CD4-positive, alpha-beta T cell treated with Interleukin-15 for 4 hours (primary cell): ENCODE data around the gene EPN3.
A peak's percentile ranks its signal among the peaks of the same experiment; 100 is the strongest.

ENCODE experiments used
- DNase-seq: peaks from one replicate; pipeline ENCODE4 v3.0.0-alpha.2; 2020; ENCODE audit warnings: low spot score

EPN3 gene

DNA sequence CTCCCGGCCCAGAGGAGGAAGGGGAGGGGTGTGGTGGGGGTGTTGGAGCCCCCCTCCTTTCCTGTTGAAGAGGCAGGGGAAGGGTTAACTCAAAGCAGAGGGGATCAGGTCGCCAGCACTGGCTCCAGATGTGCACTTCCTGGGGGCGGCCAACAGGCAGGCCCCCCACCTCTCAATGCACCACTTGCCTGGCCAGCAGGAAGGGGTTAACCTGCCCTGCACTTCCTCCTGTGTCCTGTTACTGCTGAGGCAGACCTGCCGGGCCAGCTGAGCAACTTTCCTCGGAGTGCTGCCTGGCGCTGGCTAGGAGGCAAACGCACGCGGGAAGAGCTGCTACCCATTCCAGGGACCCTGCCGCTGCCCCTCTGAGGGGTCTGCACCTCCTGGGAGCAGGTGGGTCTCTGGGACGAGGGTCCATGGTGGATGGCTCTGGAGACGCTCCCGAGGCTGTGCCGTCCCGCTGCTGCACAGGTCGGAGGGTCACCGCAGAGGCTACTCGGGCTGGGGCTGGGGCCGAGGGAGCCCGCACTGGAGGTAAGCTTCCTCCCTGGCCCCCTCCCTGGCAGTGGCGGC, at the start of gene EPN3:
Gene EPN3, plus strand, starts transcription at position 284 of the 573 bp plus-strand sequence. CDS start 3,822 bp downstream, outside the sequence.
- no peak for DNase-seq

DNA sequence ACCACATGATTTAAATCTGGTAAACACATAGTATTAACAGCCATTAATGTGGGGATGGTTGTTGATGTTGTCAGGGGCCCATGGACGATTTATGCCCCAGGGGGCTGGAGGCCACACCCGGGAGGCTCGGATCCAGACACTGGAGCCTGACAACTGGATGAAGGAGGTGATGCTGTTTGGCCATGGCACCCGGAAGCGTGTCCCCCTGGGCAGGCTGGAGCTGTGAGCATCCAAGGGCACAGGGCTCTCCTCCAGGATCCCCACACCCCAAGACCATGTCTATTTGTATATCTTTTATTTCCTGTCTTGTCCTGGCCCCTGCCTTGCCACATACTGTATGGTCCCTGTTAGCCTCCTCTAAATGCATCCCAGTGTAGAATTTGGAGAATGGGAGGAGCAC, 49.3 kb upstream of the EPN3 start:
- DNase-seq = no peak

DNA sequence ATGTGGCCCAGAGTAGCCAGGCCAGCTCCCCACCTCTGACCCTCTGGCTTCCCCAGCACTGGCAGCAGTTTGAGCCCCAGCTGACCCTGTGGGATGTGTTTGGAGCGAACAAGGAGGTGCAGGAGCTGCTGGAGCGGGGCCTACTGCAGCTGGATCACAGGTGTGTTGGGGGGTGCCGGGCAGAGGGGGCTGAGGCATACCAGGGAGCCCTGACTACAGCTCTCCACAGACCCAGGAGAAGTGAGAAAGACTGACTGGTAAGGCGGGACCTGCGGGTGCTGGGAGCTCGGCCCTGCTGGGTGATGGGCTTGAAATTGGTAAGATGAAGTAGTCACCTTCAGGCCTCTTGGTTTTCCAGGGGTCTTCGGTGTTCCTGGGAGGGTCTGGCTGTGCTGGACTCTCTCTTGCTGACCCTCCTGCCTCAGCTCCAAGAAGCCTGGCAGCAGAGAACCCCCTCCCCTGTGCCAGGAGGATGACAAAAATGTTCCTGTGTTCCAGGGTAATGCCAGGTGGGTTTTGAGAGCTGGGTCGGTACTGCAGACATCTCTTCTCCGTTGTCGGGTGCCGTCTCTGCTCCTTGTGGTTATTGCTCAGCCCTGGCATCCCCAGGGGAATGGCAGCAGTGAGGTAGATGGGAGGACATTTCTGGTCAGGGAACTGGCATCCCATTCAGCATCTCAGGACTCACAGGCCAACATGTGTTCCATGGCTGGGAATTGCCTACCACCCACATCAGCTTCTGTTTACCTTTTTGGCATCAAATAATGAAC, 48.0 kb upstream of the EPN3 start:
- no peak for DNase-seq

DNA sequence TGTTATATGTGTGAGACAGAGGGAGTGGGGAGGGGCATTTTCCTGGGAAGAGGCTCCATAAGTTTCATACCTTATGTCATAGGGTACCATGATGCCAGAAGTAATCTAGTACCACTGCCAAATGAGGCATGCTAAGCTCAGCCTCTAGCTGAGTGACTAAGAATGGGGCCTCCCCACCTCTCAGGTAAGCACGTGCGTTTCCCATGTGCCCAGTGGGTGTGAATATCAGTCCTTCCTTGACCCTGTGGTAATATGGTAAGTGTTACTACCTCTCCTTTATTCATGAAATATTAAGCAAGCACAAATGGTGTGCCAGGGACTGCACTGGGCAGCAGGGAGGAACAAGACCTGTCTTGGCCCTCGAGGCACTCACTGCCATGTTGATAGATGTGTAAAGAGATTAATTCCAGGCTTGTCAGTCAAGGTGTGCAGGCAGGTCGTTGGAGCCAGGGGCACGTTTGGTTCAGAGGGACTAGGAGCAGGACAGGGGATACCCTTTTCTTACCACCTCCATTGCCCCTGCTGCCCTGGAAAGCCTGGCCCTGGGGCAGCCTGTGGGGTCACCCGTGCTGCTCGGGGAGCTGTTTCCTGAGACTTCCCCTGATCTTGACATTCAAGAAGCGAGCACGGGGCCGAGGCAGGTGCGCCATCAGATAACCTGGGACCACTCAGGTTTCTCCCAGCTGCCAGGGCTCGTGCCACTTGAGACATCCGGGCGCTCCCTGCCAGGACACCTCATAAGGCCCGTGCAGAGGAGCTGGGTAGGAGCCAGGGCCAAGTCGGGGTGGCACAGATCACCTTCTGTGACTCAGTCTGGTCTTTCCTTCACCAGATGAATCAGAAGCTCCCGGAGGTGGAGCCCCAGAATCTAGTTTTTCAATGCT, 45.1 kb upstream of the EPN3 start:
- no peak for DNase-seq

DNA sequence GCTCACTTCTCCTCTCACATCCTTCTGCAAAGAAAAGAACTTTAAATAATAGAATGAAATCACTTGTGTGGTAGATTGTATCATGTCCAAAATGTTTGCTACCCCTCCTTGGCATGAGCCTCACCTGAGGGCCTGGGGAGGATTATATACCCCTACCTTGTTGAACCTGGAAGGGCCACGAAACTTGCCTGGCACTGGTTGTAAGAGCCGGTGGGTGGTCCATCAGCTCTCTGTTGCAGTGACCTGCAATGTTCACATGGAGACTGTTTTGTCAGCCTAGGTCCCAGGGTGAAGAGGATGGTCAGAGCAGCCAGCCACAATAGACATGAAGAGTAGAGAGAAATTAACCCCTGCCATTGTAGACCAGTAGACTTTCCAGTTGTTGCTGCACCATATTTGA, 43.7 kb upstream of the EPN3 start:
- no peak for DNase-seq

DNA sequence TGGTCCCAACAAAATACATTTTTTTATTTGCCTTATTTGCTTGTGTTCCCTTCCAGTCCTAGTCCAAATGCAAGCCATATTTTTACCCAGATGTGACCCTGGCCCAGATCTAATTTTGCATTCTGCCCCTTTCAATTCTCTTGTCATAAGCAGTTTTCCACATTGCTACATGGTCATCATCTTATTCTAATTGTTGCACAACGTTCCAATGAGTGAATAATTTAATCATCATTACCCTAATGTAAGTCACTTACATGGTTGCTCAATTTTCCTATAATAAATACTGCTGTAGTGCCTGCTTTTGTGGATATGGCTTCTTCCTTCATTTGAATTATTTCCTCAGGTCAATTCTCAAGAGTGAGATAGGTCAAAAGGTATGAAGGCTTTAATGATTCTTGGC, 41.0 kb upstream of the EPN3 start:
- no peak for DNase-seq

DNA sequence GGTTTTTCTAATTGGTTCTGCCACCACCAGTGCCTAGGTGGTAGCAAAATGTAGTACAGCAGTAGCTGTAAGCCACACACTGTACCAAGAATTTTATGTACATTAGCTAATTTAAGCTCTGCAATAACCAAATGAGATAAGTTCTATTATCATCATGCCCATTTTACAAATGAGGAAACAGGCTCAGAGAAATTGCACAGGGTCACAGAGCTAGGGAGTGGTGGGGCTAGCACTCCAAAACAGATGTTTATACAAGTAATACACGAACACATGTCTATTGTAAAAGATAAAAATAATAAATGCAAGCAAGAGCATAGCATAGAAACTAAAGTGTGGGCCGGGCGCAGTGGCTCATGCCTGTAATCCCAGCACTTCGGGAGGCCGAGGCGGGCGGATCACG, 40.3 kb upstream of the EPN3 start:
- no peak for DNase-seq

DNA sequence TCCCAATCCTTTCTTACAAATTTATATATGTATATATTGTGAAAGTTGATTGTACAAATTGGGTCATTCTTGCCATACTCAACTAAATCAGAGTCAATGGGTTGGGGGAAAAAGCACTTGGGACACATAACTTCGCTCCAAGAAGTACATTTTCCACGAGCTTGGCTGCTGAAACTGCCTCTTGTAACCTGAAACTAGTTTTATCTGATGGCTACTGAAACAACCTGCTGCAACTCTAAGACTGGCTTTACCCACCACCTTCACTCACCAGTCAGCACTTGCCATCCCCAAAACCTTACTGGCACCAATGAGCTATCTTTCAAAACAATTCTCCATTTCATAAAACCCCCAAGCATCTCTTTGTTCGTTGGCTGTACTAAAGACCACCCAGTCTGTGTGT, 38.8 kb upstream of the EPN3 start:
- DNase-seq = no peak

DNA sequence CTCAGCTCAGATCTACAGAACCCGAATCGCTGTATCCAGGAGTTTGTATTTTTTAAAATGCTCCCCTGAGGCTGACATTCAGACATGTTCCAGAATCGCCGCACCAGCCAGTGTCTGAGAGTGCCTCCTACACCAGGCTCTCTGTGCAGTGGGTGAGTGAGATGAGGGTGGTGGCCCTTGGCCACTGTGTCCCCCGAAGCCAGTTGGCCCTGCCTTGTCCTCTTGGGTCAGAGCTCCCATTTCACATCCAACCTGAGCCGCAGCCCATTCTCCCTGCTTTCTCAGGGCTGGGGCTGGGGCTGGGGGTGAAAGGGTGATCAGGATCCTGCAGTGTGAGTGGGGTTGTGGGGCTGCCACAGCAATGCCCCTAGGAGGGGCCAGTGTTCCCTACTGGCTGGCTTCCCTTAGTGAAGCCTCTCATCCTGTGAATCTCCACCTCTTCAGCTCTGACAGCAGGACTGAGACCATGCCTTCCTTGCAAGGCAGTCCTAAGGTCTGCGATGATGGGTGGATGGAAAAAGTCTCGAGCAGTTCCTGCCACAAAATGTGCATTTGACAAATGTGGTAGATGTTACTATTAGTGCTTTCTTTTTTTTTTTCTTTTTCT, 37.2 kb upstream of the EPN3 start:
- no peak for DNase-seq

DNA sequence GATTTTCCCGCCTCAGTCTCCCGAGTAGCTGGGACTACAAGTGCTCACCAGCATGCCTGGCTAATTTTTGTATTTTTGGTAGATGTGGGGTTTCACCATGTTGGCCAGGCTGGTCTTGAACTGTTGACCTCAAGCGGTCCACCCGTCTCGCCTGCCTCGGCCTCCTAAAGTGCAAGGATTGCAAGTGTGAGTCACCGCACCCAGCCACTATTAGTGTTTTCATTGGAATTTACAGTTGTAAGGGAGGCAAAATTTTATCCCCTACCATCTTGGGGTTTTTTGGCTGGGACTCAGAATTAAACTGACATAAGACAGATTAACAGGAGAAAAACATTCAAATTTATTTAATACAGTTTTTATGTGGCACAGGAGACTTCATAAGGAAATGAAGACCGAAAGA, 36.6 kb upstream of the EPN3 start:
- no peak for DNase-seq

DNA sequence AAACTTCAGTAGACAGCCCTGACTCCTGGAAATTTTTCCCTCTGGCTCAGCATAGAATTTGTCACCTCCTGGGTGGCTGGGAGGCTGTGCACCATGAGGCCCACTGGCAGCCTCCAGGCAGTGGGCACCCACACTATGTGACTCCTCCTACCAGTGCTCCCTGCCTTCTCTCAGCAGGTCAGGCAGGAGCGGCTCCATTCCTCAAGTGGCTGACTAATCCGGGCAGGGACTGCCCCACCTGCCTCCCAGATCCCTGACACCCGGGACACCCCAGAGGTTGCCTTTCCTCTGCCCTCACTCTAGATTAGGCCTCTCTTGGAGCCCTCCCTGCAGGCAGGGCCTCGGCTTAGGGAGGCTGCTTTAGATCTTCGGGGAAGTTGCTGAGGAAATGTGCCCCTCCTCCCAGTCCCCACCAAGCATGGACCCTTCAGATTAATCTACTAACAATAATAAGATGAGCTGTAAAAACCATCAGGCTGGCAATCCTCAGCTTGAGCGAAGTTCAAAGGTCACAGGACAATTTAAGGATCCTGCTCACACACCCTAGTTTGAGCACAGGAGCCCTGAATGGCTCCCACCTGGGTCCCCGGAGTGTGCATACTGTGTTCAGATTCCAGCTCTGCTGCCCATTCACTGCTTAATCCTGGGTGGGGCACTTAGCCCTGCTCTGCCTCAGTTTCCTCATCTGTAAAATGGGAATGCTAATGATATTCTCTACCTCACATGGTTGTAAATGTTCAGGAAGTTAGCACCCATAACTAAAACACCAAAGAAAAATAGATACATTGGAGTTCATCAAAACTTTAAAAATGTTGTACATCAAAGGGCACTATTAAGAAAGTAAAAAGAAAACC, 34.3 kb upstream of the EPN3 start:
- DNase-seq = no peak

DNA sequence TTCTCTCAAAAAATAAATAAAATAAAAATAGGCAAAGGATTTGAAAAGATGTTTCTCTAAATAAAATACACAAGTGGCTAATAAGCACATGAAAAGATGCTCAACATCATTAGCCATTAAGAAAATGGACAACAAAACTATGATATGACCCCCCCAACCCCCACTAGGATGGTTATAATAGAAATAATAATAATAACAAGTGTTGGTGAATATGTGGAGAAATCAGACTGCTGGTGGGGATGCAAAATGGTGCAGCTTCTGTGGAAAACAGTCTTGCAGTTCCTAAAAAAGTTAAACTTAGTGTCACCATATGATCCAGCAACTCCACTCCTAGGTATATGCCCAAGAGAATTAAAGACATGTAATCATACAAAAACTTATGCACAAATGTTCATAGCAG, 33.3 kb upstream of the EPN3 start:
- no peak for DNase-seq

DNA sequence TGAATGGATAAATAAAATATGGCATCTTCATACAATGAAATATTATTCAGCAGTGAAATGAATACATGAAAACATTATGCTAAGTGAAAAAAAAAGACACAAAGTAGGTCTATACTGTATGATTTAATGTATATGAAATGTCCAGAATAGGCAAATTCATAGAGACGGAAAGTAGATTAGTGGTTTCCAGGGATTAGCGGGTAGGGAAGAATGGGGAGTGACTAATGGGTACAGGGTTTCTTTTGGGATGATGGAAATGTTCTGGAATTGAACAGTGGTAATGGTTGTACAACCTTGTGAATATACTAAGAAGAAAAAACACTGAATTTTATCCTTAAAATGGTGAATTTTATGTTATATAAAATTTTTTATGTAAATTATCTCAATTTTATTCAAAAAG, 32.8 kb upstream of the EPN3 start:
- no peak for DNase-seq

DNA sequence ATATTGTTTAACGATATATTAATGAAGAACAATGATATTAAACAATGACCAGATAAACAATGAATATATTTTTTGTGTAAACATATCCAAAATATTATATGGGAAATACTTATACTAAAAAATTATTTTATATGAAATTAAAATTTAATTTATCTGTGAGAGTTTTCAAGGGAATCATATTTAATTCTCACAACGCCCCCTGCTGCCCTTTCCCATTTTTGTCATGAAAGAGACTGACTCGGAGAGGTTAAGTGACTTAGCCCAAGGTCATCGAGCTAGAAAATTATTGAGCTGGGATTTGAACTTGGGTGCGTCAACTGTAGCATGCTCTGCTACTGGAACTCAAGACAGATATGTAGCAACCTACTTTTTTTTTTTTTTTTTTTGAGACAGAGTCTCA, 31.5 kb upstream of the EPN3 start:
- DNase-seq = peak; percentile 34

DNA sequence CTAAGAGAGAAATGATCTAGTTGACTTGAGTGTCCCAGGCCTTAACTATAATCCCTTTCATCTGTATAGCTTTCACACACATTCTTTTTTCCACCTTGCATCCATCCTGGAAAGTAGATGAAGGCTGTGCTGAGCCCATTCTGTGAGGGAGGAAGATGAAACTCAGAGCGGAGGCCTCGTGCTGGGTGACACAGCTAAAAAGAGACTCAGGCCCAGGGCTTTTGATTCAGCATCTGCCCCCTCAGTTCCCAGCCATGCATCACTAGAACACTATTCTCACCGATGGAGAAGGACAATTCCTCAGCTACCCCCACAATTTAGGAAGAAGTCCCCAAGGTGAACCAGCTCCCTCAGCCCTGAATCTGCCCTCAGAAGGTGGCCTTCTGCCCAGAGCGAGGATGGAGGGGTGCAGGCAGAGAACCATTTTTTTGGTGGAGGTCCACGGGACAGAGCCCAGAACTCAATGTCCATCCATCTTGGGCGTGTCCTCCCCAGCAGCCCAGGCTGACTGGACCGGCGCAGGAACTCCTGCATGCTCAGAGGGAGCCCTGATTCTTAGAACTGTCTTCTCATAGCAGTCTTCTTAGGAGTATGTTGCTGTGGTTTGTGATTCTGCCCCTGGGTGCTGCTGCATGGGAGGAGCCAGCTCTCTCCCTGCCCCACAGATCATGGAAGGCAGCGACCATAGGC, 30.1 kb upstream of the EPN3 start:
- DNase-seq = no peak

DNA sequence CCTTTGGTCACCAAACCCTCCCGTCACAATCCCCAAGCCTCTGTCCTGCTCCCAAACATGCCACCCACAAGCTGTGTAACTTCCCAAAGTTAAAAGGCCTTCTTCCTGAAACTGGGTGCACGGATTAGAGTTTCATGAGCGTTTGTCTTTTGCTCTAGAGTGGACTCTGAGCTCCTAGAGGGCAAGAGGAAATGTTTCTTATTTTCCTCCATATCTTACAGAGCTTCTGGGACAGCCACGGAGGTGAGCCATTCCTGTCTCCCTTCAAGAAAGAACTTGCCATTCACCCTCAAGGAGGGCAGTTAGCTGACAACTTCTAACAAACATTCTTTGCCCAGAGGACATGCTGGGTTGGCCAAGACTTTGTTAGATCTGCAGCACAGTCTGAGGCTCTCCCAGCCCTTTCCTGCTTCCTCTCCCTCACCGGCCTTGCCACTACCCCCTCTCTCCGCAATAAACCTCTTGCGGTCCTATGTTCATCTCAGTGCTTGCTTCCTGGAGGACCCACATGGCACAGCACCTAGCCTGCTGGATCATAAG, 26.9 kb upstream of the EPN3 start:
- no peak for DNase-seq

DNA sequence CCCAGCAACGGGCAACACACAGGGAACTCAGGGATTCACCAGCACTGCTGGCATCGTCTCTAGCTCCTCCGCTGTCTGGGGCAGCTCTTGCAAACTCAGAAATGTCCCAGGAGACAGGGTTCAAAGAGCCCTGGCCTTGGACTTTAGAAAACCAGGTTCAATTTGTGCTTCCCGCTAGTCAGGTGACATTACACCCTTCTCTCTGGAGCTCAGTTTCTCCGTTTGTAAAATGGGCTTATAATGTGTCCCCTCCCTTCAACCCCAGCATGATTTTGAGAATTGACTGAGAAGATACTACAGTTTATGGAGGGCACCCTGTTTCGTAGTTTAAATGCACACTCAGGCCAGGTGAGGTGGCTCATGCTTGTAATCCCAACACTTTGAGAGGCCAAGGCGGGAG, 26.2 kb upstream of the EPN3 start:
- DNase-seq = no peak

DNA sequence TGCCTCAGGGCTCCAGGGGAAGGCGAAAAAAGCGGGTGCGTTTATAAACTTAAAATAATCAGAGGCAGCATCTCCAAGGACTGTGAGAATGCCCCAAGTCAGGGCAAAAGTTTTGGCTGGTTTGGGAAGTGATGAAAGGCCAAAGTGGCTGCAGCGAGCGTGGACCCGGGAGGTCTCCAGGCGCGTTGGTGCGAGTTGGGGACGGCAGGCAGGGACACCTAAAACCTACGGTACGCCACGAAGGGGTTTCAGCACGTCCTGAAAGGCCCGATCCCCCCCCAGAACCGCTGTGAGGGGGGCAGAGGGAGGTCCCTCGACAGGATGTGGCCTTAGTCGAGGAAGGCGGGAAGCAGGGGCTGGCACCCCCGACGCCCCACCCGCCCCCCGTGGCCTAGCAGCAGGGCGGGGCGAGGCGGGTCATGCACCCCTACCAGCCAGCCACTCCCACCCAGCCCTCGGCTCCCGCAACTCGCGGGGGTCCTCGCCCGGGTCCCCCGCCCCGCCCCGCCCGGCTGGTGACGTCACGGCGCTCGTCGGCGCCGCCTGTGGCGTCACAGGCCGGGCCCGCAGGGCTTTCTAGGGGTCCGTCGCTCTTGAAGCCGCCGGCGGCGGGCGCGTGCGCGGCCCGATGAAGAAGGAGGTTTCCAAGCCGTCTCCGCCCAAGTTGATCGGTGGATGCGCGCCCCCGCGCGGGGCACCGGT, 24.5 kb upstream of the EPN3 start, which contains the start of gene MYCBPAP:
Gene MYCBPAP, plus strand, starts transcription at position 569 of the 702 bp plus-strand sequence. CDS start 236 bp downstream, outside the sequence.
- peak; percentile 66 for DNase-seq

DNA sequence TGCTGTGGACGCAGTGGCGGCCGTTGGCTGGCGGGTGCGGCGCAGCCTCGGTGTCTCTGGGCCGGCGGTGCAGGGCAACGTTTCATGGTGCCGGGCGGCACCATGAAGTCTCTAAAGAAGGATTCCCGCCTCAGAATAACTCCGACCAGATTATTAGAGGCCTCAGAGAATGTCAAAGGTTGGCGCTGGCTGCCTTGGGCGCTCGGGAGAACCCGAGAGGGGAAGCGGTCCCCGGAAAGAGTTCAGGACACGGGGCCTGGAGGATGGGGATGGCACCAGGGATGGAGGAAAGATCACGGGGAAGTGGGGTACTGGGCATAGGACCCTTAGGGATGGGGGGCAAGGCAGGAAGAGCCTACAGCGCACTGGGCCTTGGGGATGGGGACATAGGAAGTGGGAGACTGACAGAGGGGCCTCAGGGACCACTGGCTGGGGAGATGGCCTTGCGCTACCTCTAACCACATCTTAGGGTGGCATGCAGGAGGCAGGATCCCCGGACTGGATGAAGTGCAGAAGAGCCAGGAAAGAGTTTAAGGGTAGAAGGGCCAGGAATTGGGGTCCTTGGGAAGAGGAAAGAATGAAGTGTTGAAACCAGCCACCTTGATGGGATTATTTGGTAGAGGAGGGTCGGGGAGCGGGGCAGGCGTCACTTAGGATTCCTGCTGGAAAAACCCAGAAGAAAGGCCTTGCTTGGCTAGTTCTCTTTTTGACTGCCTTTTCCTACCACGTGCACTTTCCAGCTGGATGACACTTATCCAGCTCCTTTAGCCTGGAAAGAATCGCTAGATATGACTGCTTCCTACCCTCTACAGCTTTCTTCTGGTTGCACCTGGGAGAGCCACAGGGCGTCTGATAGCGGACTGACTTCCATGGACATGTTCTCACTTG, 23.7 kb upstream of the EPN3 start:
- DNase-seq = no peak
